DND-41 (cell line): ENCODE results near the gene ECHDC3.

ENCODE experiments used
- EZH2 ChIP-seq: IDR thresholded peaks from 3 replicates; pipeline ENCODE4 v1.6.1; 2012; ENCODE audit warnings: borderline replicate concordance, low read depth, mild to moderate bottlenecking, moderate library complexity, low read length, inconsistent platforms; ENCODE audit not compliant: severe bottlenecking
- TF ChIP-seq, protein P1 (sequence below): IDR thresholded peaks from 2 replicates; pipeline ENCODE4 v1.5.1; 2012; ENCODE audit warnings: borderline replicate concordance, low read length, moderate library complexity, mild to moderate bottlenecking; ENCODE audit not compliant: poor library complexity, severe bottlenecking; ENCODE audit errors: extremely low read depth

DNA sequence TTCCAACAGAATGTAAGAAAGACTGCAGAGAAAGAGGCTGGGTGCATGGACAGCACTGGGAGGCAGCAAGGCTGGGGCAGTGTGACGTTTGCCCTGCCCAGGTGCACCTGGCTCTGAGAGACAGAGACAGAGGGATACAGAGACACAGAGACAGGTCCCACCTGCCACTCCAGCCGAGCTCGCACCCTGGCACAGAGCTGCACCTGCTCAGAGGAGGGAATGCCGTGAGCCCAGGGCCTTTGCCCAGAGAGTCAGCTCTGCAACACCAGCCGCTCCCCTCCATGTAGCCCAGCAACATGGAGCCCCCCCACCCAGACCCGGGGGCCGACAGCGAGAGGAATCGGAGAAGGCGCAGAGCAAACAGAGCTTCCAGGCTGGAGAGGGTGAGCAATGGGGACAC lies 45.7 kb downstream of the ECHDC3 start:
- TF ChIP-seq, protein P1, sequence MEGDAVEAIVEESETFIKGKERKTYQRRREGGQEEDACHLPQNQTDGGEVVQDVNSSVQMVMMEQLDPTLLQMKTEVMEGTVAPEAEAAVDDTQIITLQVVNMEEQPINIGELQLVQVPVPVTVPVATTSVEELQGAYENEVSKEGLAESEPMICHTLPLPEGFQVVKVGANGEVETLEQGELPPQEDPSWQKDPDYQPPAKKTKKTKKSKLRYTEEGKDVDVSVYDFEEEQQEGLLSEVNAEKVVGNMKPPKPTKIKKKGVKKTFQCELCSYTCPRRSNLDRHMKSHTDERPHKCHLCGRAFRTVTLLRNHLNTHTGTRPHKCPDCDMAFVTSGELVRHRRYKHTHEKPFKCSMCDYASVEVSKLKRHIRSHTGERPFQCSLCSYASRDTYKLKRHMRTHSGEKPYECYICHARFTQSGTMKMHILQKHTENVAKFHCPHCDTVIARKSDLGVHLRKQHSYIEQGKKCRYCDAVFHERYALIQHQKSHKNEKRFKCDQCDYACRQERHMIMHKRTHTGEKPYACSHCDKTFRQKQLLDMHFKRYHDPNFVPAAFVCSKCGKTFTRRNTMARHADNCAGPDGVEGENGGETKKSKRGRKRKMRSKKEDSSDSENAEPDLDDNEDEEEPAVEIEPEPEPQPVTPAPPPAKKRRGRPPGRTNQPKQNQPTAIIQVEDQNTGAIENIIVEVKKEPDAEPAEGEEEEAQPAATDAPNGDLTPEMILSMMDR = no peak
- TF ChIP-seq EZH2 = no peak
